Fibroblast of villous mesenchyme (primary cell): ENCODE results near the gene ADIPOQ. TPM values are rescaled to one million over a fixed set of nuclear protein-coding genes. Genes with fewer than 3 reads are reported as not detected.
"Not testable (repeated sequence)": the region's sequence is repeated elsewhere in the genome, so short reads cannot be mapped to it uniquely, and the experiment has no call there.

Experiments
- DNase-seq: peaks from one replicate; pipeline ENCODE4 v3.0.0-alpha.2; 2010; ENCODE audit warnings: low read depth
- H3K4me3 ChIP-seq: 2 replicates; pipeline ENCODE4 v1.5.1; 2011; ENCODE audit warnings: low read depth, mild to moderate bottlenecking, low read length
- CTCF ChIP-seq: IDR thresholded peaks from 2 replicates; pipeline ENCODE4 v1.5.1; 2012; ENCODE audit warnings: low read depth, mild to moderate bottlenecking, low read length; ENCODE audit not compliant: insufficient read depth
- total RNA-seq: library from RNA; depleted of rRNA; stranded (reverse); fragments of >200 nt; gene quantifications from 2 replicates; pipeline ENCODE4 v1.2.3, GENCODE V29; 2012

ADIPOQ gene
- total RNA-seq, 1 donor = not detected

GRCh38 chr3:186845756-186846155 is 3.2 kb downstream of the ADIPOQ start:
- no peak for TF ChIP-seq CTCF
- no peak for DNase-seq
- no peak overlapping the region for H3K4me3 ChIP-seq

- no peak for DNase-seq
- TF ChIP-seq CTCF = no peak
- no peak overlapping the region for H3K4me3 ChIP-seq
Measured at GRCh38 chr3:186847437-186847836, 4.9 kb downstream of the ADIPOQ start.

GRCh38 chr3:186849374-186849975 is 7.0 kb downstream of the ADIPOQ start:
- peak; percentile 34 for TF ChIP-seq CTCF
- H3K4me3 ChIP-seq = no peak overlapping the region
- DNase-seq = peak; percentile 38

- H3K4me3 ChIP-seq, DNase-seq: not testable (repeated sequence)
Measured at GRCh38 chr3:186851835-186852234, 9.3 kb downstream of the ADIPOQ start.

GRCh38 chr3:186852994-186853393 is 10.5 kb downstream of the ADIPOQ start:
- H3K4me3 ChIP-seq = no peak overlapping the region
- no peak for TF ChIP-seq CTCF
- no peak for DNase-seq

- no peak for TF ChIP-seq CTCF
- no peak for DNase-seq
- H3K4me3 ChIP-seq = no peak overlapping the region
Measured at GRCh38 chr3:186854146-186854545, 11.6 kb downstream of the ADIPOQ start.

- H3K4me3 ChIP-seq = no peak overlapping the region
- TF ChIP-seq CTCF = no peak
- DNase-seq = no peak
Measured at GRCh38 chr3:186854954-186855353, 12.4 kb downstream of the ADIPOQ start.
